HG02763 (cell line): ENCODE measurements around the gene ADCY7.

Experiments
- ATAC-seq: cut with Tn5 transposase; IDR thresholded peaks from one replicate; pipeline ENCODE4 v1.9.1; 2021; ENCODE audit warnings: mild to moderate bottlenecking, moderate library complexity; ENCODE audit not compliant: unreplicated experiment

The ADCY7 gene

GRCh38 chr16:50279504-50279865 is 13.1 kb downstream of the ADCY7 start:
- ATAC-seq: no peak

- ATAC-seq: no peak
Observed at GRCh38 chr16:50280932-50281331, 14.6 kb downstream of the ADCY7 start.

GRCh38 chr16:50281391-50282009 is 15.1 kb downstream of the ADCY7 start:
- ATAC-seq: no peak

GRCh38 chr16:50282010-50282538 is 15.7 kb downstream of the ADCY7 start:
- ATAC-seq: peak; percentile 89

GRCh38 chr16:50282955-50283631 is 16.7 kb downstream of the ADCY7 start:
- no peak for ATAC-seq

GRCh38 chr16:50284131-50284911 is 18.0 kb downstream of the ADCY7 start:
- no peak for ATAC-seq

GRCh38 chr16:50285406-50286003 is 19.2 kb downstream of the ADCY7 start:
- no peak for ATAC-seq

- no peak for ATAC-seq
Observed at GRCh38 chr16:50286681-50287080, 20.3 kb downstream of the ADCY7 start.

- no peak for ATAC-seq
Observed at GRCh38 chr16:50288026-50288425, 21.7 kb downstream of the ADCY7 start.

GRCh38 chr16:50288920-50289319 is 22.6 kb downstream of the ADCY7 start:
- ATAC-seq: no peak

GRCh38 chr16:50289950-50290764 is 23.8 kb downstream of the ADCY7 start:
- ATAC-seq: no peak

GRCh38 chr16:50290856-50291255 is 24.5 kb downstream of the ADCY7 start:
- no peak for ATAC-seq

- no peak for ATAC-seq
Observed at GRCh38 chr16:50291719-50292565, 25.6 kb downstream of the ADCY7 start.

- no peak for ATAC-seq
Observed at GRCh38 chr16:50292566-50292948, 26.2 kb downstream of the ADCY7 start.

- no peak for ATAC-seq
Observed at GRCh38 chr16:50293041-50293783, 26.9 kb downstream of the ADCY7 start.

GRCh38 chr16:50293994-50294855 is 27.9 kb downstream of the ADCY7 start:
- ATAC-seq: no peak

GRCh38 chr16:50294955-50295354 is 28.6 kb downstream of the ADCY7 start:
- no peak for ATAC-seq

- ATAC-seq: no peak
Observed at GRCh38 chr16:50295541-50296132, 29.3 kb downstream of the ADCY7 start.
